ENCODE measurements around the gene SMPD3. TPM values are rescaled to one million over a fixed set of nuclear protein-coding genes. Genes with fewer than 3 reads are reported as not detected.

Gene SMPD3
- total and polyA plus RNA-seq, 7 donors: 0.04 to 0.21 (median 0.08) TPM

GRCh38 chr16:68389750-68390371 is 58.4 kb downstream of the SMPD3 start:
- H3K9me3 ChIP-seq: no peaks in the 10 kb centered on the region
- H3K4me3 ChIP-seq: no peak overlapping the region
- no peak for TF ChIP-seq CTCF (IDR thresholded peaks at IDR 0.05)
- no peaks in the 10 kb centered on the region for H3K4me1 ChIP-seq
- ATAC-seq: no peak
- 44 to 56% (median 46%) methylated on average over 6 of the region's 6 CpGs for WGBS, 3 donors
- no peaks in the 10 kb centered on the region for H3K27me3 ChIP-seq (ENCODE audit: insufficient read depth in 3 of 3, low read length in 2 of 3)
- DNase-seq: no peak
- H3K27ac ChIP-seq: no peak overlapping the region
- no peaks in the 10 kb centered on the region for H3K36me3 ChIP-seq (ENCODE audit: insufficient read depth in 1 of 2, low read depth in 1 of 2)
- intact Hi-C loops (cut with DNase I): no loop called here

- 63 to 70% (median 68%) methylated on average over 8 of the region's 8 CpGs for WGBS, 3 donors
Measured at GRCh38 chr16:68389006-68389405, 59.3 kb downstream of the SMPD3 start.

GRCh38 chr16:68388124-68388523 is 60.2 kb downstream of the SMPD3 start:
- 63 to 81% (median 76%) methylated on average over 3 of the region's 3 CpGs for WGBS, 3 donors
- DNase-seq (no peak), ATAC-seq (no peak)
- H3K36me3 ChIP-seq (ENCODE audit: insufficient read depth in 1 of 2, low read depth in 1 of 2): no peaks in the 10 kb centered on the region
- H3K9me3 ChIP-seq: no peaks in the 10 kb centered on the region
- no peaks in the 10 kb centered on the region for H3K4me1 ChIP-seq
- H3K27me3 ChIP-seq (ENCODE audit: insufficient read depth in 3 of 3, low read length in 2 of 3): no peaks in the 10 kb centered on the region
- no peak for TF ChIP-seq CTCF (IDR thresholded peaks at IDR 0.05)
- intact Hi-C loops (cut with DNase I): no loop called here
- H3K4me3 ChIP-seq: no peak overlapping the region
- H3K27ac ChIP-seq: no peak overlapping the region

More at GRCh38 chr16:68389006-68389405, 59.3 kb downstream of the SMPD3 start:
- Histone ChIP-seq H3K27me3 (ENCODE audit: insufficient read depth in 3 of 3, low read length in 2 of 3) (no peaks in the 10 kb centered on the region), H3K4me1 (no peaks in the 10 kb centered on the region), H3K9me3 (no peaks in the 10 kb centered on the region), H3K36me3 (ENCODE audit: insufficient read depth in 1 of 2, low read depth in 1 of 2) (no peaks in the 10 kb centered on the region), H3K27ac (no peak overlapping the region), H3K4me3 (no peak overlapping the region)
- intact Hi-C loops (cut with DNase I): no loop called here
- TF ChIP-seq CTCF (IDR thresholded peaks at IDR 0.05): no peak
- ATAC-seq: no peak
- no peak for DNase-seq

GRCh38 chr16:68387301-68387700 is 61.0 kb downstream of the SMPD3 start:
- Histone ChIP-seq H3K9me3 (no peaks in the 10 kb centered on the region), H3K27ac (no peak overlapping the region), H3K36me3 (ENCODE audit: insufficient read depth in 1 of 2, low read depth in 1 of 2) (no peaks in the 10 kb centered on the region), H3K4me1 (no peaks in the 10 kb centered on the region), H3K27me3 (ENCODE audit: insufficient read depth in 3 of 3, low read length in 2 of 3) (no peaks in the 10 kb centered on the region), H3K4me3 (no peak overlapping the region)
- intact Hi-C loops (cut with DNase I): no loop called here
- ATAC-seq: no peak
- DNase-seq: no peak
- TF ChIP-seq CTCF (IDR thresholded peaks at IDR 0.05): no peak
- WGBS, 3 donors: 69 to 86% (median 75%) methylated on average over 8 to 9 of the region's 9 CpGs

GRCh38 chr16:68386628-68387027 is 61.7 kb downstream of the SMPD3 start:
- Histone ChIP-seq H3K4me1 (no peaks in the 10 kb centered on the region), H3K9me3 (no peaks in the 10 kb centered on the region), H3K27me3 (ENCODE audit: insufficient read depth in 3 of 3, low read length in 2 of 3) (no peaks in the 10 kb centered on the region), H3K4me3 (no peak overlapping the region), H3K36me3 (ENCODE audit: insufficient read depth in 1 of 2, low read depth in 1 of 2) (no peaks in the 10 kb centered on the region), H3K27ac (no peak overlapping the region)
- TF ChIP-seq CTCF (IDR thresholded peaks at IDR 0.05): no peak
- ATAC-seq (no peak), DNase-seq (no peak)
- intact Hi-C loops (cut with DNase I): no loop called here
- WGBS, 3 donors: 81 to 86% (median 81%) methylated on average over 14 of the region's 14 CpGs
